ENCODE data around the gene GLI3.

GLI3 gene

DNA sequence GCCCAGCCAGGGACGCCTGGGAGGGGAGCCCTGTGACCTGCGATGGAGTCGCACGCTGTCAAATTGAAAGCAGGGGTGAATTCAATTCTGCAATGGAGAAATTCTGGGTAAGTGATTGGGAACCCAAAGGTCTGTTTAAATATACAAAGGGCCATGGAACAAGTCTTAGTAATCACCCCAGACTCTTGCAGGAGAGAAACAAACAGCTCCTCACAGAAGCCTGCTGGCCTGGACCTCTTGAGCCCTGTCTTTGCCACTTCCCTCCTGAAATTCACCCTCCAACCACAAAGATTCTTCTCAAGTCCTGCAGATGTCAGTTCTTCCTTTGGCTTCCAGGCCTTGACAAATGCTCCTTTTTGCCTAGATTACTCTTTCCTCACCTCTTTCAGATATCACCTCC lies 97.3 kb downstream of the GLI3 start:
- DNase-seq, result no peak

DNA sequence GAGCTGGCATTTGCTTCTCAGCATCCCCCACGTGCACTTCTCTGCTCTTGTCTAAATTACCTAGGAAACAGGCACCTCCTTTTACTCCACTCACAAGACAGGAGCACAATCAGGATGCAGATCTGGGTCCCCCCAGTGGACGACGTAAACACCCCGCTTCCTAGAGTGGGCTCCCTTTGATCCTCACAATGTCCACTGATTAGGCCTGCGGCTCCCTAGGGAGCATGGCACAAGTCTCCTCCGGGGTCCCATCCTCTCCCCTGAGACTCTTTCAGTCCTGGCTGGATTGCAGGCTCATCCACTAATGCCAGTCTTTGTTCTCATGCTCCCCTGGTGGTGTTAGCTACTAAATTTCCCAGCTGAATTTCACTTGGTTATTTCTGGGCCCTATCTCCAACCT lies 98.3 kb downstream of the GLI3 start:
- DNase-seq, result no peak

DNA sequence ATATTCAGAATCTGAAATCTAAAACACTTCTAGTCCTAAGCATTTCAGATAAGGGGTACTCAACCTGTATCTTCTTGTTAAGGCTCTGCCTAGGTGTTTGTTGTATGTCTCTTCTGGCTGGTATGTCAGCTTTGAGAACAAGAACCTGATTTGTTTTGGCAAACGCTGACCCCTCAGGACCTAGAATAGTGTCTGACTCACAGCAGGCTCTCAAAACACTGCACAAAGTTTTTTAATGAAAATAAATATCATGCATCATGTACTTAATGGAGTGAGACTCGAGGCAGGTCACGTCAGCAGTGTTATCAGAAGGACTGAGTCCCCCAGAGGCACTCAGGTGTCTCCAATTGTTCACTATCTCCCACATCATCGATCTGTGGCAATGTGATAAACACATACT lies 99.1 kb downstream of the GLI3 start:
- no peak for DNase-seq

DNA sequence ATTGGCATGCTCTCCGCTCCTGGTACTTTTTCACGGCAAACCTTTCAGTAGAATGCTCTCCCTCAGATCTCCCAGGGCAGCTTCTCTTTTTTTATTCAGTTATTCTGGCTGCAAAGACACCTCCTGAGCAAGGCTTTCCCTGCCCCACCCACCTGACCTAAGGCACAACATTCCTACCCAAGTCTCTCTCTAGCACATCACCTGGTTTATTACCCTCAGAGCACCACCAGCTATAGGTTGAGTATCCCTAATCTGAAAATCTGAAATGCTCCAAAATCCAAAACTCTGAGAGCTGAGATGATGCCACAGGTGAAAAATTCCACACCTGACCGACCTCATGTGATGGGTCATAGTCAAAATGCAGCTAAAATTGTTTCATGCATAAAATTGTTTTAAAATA lies 99.6 kb downstream of the GLI3 start:
- no peak for DNase-seq

DNA sequence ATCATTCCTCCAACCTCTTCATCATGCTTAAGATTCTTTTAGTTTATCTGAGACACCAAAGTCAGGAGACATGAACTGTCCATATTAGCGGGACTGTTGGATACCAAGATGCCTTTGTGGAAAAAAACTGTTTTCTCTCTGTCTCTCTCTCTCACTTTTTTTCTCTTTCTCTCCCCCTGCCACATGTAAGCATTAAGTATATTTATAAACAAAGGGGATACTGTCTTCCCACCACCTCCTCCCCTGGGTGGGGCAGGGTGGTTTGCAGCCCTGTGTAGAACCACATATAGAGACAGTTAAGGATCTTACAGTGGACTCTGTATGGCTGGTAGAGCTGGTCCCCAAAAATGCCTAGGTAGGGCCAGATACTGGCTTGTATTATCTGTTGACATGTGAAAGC lies 101.3 kb downstream of the GLI3 start:
- no peak for DNase-seq

DNA sequence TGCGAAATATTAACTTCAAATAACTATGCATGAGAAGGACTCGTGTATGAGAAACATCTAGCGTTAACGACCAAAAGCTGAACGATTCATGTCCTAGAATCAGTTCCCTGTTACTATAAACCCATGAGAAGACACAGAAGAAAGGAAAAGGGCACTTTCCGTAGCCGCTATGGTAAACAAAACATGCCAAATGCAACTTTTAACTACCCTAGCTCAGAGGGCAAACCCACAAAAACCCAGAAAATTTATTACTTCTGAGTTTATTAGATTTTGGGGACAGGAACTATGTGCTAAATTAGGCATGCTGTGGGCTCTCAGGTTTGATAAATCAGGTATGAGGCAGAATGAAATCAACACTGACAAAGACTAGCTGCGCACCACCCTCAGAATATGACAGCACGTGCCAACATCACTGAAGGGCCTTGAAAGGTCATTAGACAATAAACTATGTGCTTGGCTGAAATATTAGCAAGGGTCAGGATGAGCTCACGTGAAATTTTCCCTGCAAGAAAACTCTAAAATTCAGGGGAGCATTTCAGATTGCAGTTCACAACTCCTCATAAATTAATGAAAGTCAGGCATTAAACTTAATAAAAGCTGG lies 102.6 kb downstream of the GLI3 start:
- DNase-seq, result no peak

DNA sequence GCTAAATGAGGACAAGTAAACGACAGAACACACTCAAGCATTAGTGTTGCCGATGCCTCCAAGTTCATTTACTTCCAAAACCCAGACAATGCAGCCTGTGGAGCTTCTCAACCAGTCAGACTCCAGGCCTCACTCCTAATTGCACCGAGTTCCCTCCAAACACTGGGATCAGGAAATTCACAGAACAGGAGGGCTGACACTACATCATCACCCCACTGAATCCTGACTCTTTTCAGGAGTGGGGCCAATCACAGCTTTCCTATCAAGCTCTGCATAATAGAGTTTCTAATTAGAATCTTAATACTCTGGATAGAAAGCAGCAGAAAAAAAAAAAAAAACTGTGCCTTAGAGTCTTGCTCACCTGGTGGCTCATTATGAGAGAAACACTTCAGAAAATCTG lies 103.7 kb downstream of the GLI3 start:
- DNase-seq, result no peak

DNA sequence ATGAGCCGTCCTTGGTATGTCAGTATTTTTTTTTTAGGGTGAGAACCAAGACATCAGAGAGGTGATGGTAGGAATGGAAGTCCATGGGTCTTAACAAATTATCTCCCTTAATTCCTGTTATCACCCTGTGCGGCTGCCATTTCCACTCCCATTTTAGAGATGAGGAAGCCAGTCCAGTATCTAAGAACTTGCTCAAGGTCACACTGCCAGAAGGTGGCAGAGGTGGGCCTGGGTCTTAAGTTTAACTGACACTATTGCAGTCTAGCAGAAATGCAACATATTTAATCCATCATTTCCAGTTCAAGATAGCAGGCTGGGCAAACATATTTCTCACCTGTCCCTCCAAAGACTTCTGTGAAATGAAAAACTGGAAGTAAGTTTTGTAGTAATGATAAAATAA lies 108.3 kb downstream of the GLI3 start:
- DNase-seq, result no peak

DNA sequence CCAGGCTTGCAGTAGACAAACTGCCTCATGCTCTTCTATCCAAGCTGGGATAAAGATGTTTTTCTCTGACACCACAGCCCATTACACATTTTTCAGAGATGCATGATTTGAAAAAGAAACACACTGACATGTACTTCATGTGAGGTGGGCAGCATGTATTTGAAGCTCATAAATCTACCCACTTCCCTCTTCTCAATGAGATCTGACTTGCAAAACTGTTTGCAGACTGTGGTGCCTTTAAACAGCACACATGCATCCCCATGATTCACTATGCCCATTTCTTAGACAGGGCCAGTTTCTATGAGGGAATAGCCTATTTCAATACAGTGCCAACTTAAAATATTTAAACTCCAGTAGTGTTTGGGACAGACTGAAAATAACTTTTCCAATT lies 109.8 kb downstream of the GLI3 start:
- no peak for DNase-seq

DNA sequence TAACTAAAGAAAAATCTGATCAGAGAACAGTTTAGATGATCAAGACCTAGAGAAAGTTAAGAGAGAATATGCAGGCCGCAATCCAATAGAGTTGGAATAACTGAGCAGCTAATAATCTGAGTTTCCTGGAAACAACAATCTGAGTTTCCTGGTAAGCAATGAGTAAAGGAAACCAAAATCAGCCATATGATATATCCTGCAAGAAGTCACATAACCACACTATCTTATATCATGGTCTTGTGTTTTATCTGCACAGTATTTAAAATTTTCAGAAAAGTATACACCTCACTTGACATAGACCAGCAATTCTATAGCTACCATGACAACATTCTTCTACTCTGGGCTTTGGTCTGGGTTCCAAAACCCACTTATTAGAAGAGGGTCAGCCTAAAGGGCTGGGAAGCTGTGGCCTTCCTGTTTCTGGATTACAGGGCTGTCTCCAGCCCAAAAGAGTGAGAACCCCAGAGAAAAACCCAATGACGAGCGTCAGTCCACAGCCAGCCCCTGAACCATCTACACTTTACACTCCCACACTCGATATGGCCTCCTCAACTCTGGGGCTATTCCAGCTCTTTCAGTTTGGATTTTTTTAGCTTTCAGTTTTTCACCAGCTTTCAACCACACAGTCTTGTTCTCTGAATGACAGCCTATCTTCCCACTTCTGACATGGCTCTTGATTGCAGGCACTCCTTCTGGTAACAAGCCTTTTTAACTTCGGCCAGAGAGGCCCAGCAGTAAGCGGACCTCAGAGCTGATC lies 110.4 kb downstream of the GLI3 start:
- no peak for DNase-seq

DNA sequence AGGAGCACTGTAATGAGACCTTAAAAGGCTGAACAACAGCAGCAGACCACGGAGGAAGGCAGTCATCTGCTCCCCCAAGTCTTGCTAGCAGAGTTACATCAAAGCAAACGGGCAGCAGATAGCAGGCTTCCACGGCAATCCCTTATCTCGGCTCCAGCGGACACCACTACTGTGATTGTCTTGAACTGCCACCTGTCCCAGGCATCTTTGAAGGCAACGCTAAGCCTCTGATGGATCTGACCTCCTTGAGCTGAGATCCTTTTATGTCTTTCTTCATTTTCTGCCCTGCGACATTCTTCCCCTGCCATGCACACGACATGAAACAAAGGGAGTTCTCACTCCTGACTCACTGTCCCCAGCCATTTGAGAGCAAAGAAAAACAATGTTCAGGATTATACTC lies 111.7 kb downstream of the GLI3 start:
- no peak for DNase-seq

DNA sequence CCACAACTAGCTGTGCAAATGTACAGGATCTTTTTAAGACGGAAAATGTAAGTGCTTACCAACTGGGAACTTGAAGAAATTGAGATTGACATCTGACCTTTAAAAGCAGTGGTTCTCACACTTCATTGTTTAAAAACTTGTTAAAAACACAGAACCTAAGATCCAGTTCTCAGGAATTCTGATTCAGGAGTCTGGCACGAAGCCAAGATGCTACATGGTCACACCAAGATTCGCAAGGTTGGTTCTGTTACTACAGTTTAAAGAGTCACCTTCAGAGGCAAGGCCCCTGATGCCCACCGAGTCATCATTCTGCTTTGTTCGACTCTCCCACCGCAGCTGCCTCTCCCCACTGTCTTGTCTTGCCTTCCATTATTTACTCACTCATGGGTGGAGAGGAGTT lies 113.3 kb downstream of the GLI3 start:
- no peak for DNase-seq

DNA sequence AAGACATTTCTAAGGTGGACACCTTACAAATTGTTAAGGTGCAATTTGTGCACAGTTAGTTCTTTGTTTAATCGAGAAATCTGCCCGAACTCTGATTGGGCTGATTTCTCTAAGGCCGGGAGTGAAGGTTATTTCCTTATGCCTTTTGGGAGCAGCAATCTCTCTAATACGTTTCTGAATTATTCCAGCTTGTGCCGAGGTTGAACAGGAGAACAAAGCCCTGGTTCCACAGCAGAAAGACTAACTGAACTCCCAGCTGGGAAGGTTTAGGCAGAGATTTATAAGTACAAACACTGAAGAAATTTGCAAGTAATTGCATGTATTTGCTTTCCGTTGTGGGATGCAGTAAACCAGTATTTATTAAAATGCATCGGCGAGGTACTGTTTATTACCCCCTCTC lies 116.8 kb downstream of the GLI3 start:
- no peak for DNase-seq

DNA sequence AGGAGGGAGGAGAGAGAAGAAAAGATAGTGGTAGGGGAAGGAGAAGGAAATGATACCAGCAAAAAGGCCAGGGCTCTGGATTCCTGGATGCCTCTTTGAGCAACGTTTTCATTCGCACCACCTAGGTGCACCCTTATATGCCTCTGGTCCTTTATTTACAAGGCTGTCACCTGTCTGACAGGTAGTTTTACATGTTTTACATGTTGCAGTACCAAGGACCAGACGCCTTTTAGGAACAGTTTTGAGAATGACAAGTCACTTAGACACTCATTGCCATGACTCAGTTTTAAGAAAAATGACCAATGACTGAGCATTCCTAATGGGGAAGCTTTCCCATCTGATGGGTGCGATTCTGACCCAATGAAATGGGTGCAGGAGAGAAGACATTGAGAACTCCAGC lies 119.8 kb downstream of the GLI3 start:
- no peak for DNase-seq

DNA sequence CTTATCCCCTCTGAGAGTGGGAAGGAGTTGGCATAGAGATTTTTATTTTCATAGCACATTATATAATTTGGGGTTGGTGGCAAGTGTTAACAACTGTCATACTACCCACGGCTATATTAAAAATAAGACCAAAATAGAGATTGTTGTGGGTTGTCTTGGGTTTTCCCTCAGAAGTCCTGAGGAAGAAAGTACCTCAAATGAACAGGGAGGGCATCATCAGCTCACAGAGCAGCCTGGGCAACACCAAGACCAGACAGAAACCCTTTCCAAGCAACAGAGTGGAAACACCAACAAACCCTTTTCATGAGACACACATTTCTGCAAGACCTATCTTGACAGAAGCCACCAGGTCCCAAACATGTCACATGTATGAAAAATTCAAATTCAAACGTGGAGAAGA lies 121.2 kb downstream of the GLI3 start:
- DNase-seq, result no peak

DNA sequence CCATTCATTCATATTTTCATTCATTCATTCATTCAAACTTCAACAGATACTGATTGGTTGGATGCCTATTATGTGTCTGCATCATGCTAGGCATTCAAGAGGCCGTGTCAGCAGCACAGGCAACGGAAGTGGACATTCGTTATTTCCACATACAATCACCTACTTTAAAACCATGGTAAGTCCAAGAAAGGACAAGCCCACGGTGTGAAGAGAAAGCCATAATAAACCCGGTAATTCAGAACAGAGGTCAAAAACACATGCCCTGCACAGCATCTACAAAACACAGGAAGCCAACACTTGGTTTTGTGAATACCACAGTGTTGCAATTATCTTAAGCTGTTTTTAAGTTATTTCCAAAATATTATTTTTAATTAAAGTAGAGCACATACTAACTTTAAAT lies 126.7 kb downstream of the GLI3 start:
- DNase-seq, result no peak

DNA sequence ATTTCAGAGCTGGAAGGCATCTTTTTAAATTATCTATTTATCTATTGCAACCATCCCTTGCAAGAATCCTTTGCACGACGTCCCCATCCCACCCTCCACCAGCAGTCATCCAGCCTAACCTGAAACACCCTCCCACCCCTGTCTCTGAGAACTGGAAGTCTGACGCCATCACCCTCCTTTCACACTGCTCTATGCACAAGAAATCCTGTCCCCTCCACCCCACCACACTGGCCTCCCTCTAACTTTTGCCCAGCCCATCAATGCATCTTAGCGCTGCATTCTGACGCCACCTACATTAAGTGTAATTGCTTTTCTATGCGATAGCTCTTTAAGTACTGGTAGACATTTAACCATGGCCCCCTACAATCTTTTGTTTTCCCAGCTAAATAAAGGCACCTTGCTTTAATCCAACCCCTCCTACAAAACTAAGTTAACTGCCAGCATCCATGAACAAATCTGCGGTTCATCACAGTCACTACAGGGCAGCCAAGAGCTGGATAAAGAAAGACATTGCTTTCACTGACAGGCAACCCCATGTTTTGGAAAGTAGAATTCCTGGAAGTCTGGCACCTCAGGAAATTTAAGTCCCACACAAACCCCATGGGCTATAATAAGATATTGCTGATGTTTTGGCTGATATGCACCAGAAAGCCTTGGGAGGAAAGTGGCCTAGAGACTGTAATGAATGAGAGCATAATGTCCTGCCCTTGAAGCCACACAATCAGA lies 128.0 kb downstream of the GLI3 start:
- DNase-seq, result no peak

DNA sequence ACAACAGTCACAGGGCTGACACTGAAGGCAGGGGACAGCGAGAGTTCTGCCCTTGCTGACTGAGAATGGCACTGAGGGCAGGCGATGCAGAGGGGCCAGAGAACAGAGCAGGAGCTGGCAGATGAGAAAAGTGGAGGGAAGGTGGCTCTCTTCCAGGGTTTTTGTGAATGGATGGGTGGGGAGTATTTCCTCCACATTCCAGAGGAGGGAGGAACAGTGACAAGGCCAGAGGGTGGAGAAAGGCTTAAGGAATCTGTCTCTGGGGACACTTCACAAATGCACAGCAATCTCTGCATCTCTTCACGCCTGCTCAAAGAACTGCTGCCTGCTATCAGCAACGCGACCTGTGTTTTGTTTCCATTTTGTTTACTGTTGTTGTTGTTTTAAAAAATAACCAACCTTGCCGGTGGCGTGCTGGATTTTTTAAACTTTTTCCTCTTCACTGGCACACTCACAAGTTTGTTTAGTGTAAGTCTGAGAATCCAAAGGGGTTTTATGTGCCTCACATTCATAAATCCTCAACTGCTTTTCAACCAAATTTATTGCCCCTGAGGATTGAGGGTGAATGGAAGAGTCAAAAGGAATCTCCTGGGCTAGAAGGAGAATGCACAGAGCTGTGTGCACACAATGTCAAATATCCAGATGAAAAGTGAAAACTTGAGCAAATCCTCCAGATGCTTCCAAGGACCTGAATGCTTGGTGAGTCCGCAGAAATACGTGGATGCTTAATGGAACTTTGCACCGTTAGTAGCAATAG lies 129.3 kb downstream of the GLI3 start:
- no peak for DNase-seq

DNA sequence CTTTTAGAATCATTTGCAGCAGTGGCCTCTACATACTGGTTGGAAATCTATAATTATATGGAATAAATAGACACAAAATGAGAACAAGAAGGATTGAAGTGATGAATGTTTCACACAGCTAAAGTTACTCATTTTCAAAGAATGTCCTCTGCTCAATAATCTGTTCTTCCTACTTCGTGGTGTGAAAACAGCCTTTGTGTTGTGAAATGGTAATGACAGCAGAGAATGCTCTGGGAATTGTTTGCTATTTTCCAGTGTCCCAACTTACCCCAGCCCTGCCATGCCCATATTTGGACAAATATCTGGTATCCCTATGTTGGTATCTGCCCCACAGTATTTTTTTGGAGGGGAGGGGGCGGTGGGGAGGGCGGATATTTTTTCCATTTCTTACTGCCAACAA lies 130.4 kb downstream of the GLI3 start:
- DNase-seq, result no peak

DNA sequence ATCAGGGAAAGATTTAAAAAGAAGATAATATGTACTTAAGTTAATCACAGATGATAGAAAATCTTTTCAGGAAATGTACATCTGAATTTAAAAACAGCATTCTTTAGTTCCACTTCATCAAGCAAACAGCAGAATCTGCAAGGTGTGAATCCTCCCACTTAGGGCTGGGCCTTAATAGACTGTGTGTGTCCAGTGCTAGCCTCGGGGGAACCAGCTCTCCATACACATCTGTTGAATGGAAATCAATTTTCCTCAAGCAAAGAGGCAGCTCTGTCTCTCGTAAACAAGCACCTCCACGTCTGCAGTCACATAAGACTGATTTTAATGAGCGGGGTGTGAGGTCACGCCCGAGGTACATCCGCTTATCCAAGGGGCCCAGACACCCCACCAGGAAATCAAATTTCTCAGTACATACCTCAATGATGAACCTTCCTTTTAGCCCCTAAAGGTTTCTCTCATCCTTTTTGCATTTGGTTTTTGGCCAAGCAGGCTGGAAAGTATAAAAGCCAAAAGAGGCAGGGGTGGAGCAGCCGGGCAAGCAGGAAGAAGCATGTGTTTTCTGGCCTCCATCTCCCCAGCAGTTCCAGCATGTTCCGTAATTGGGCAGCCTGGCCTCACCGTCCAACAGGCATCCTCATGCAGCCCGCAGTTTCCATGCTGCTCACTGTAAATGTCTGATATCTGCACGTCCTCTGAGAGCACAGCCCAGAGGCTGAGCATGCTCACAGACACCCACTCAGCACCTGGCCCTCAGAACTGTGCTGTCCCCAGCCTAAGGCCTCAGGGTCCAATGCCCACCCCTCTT lies 131.3 kb downstream of the GLI3 start:
- no peak for DNase-seq

DNA sequence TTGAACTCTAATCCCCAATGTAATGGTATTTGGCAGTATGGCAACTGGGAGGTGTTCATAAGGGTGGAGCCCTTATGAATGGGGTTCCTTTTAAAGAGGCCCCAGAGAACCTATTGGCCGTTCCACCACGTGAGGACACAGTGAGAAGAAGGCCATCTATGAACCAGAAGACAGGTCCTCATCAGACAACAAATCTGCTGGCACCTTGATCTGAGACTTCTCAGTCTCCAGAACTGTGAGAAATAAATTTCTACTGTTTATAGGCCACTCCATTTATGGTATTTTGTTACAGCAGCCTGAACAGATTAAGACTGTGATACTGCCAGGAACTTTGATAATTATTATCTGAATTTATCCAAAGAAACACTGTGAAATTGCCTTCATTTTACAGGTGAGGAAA lies 132.3 kb downstream of the GLI3 start:
- no peak for DNase-seq

DNA sequence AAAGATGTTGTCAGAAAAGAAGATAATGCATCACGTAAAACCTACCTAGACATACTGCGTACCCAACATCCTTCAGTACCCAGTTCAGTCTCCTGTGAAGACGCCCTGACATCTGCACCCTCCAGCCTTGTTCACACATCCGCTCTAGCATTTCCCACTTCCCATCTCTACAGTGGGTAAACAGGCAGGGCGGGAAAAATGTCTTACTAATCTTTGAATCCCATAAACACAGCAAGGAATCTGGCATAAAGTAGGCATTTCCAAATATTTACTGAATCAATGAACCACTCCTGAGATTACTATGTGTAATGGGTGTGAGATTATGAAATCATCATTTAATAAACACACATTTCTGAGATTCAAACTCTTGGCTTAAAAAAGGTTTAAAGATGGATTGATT lies 132.8 kb downstream of the GLI3 start:
- no peak for DNase-seq

DNA sequence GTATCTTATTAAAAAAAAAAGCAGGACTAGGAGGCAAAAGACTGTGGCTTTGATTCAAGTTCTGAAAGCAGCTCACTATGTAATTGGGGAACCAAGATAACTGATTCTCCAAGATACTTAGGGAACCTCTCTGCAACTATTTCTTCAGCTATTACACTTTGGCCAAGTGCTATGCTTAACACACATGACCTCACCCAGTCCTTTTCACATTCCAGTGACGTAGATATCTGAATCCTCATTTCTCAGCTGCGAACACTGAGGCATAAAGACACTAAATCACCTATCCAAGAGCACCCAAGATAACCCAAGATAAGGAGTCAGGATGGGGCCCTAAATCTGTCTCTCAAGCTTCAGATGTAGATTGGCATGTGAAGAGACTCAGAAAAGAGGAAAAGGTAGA lies 133.6 kb downstream of the GLI3 start:
- DNase-seq, result no peak
